Hepatic stellate cell (primary cell): ENCODE measurements around the gene AKT3.
"Not testable (repeated sequence)": the region's sequence is repeated elsewhere in the genome, so short reads cannot be mapped to it uniquely, and the experiment has no call there.

ENCODE experiments used
- DNase-seq: peaks from one replicate; pipeline ENCODE4 v3.0.0; 2011; ENCODE audit warnings: low spot score

AKT3 gene

DNA sequence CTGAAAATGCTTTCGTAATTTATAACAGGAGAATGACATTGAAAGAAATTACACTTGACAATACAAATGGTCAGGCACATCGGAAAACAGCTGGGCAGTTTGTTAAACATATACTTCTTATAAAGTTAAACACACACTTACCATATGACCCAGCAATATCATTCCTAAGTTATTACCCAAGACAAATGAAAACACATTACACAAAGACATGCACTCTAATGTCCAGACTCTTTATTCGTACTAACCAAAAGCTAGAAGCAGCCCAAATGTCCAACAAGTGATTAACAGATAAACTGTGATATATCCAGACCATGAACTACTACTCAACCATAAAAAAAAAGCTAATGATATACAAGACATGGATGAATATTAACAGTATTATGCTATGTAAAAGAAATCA, 8.5 kb downstream of the AKT3 start:
- DNase-seq = no peak

DNA sequence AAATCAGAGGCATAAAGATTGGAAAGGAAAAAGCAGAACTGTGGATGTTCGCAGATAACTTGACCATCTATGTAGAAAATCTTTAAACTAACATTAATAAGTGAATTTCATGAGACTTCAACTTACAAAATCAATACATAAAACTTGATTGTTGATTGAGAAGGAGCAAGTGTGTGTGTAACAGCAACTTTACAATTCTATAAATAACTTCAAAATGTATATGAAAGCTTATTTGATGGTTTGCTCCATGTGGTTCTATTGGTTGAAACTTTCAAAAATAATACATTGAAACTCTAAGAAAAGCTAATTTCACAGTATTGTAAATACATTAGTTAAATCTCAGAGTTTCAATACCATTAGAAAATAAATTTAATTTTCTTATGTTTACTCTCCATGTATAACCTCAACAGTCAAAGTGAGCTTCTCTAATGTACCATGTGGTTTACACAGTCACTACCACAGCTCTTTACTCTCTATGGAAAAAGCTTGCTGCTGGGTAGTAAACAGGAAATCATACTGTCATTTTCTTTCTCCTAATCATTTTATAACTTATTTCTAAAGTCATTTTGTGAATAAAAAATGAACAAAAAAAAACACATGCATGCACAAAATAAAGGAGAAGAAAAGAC, 12.0 kb downstream of the AKT3 start:
- DNase-seq = no peak

DNA sequence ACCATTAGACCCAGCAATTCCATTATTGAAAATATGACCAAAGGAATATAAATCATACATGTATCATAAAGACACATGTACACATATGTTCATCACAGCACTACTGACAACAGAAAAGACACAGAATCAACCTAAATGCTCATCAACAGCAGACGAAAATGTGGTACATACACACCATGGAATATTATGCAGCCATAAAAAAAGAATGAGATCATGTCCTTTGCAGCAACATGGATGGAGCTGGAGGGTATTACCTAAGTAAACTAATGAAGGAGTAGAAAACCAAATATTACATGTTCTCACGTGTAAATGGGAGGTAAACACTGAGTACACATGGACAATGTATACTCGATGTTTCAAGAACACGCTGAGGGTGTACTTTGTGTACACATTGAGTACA, 15.9 kb downstream of the AKT3 start:
- no peak for DNase-seq

DNA sequence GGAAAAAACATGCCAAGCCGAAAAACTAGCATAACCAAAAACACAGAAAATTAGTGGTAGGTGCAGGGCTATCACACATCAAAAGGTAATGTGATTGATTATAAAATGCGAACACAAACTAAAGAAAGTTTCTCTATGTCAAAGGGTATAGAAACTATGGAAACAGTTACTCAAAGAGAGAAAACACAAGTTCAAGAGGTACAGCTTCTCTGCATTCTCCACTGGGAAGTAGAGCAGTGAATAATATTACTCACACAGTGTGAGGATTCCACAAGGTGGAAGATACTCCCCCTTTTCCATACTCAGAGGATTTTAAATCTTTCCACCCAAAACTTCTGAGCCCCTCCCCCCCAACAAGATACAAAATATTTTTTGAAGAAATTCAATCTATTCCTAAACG, 18.6 kb downstream of the AKT3 start:
- DNase-seq = no peak

DNA sequence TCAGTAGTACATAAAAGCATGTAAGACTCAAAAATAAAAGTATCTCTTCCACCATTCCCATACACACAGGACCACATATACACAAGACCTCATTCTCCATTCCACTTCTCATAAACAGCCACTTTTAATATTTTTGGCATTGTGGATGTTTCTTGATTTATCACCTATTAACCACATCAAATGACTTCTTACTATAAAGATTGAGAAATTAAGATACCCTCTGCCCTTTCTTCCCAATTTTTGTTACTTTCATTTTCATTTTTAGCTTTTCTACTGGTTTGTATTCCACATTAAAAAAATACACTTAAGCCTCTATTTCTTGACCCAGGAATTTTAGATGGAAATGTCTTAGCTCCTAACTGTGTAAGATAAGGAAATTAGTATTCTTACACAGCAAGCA, 22.8 kb downstream of the AKT3 start:
- no peak for DNase-seq

DNA sequence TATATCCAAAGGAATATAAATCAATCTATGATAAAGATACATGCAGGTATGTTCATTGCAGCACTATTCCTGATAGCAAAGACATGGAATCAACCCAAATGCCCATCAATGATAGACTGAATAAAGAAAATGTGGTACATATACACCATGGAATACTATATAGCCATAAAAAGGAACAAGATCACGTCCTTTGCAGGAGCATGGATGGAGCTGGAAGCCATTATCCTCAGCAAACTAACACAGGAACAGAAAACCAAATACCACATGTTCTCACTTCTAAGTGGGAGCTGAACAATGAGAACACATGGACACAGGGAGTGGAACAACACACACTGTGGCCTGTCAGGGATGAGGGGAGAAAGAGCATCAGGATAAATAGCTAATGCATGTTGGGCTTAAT, 25.1 kb downstream of the AKT3 start:
- DNase-seq = not testable (repeated sequence)

DNA sequence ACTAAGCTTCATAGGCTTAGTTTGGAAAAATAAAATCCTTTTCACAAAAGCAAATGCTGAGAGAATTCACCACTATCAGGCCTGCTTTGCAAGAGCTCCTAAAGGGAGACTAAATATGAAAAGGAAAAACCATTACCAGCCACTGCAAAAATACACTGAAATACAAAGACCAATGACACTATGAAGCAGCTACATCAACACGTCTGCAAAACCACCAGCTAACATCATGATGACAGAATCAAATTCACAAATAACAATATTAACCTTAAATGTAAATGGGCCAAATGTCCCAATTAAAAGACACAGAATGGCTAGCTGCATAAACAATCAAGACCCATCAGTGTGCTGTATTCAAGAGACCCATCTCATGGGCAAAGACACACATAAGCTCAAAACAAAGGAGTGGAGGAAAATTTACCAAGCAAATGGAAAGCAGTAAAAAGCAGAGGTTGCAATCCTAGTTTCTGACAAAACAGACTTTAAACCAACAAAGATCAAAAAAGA, 28.8 kb downstream of the AKT3 start:
- DNase-seq = no peak

DNA sequence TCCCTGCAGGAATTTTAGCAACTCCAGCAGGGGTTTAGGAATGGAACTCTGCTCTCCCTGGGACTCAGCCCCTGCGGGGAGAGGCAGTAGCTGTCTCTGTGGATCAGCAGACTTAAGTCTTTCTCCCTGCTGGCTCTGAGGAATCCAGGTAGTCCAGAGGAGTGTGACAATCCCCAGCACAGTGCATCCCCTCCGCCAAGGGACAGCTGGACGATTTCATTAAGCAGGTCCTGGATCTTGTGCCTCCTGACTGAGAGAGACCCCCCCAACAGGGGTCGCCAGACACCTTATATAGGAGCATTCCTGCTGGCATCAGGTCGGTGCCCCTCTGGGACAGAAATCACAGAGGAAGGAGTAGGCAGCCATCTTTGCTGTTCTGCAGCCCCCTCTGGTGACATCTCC, 30.6 kb downstream of the AKT3 start:
- no peak for DNase-seq

DNA sequence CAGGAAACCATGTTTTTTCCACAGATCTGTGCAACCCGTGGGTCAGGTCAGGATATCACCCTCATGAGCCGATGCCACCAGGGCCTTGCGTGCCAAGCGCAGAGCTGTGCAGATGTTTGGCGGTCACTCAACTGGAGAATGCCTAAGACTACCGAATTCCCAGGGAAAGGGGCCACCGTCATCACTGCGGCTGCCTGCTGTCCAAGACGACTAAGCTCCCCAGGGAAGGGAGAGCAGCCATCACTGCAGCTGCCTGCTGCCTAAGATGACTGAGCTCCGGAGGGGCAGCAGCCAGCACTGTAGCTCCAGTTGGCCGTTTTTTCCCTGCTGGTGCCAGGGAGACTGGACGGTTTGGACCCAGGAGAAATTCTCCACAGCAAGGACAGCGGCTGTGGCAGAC, 31.1 kb downstream of the AKT3 start:
- no peak for DNase-seq

DNA sequence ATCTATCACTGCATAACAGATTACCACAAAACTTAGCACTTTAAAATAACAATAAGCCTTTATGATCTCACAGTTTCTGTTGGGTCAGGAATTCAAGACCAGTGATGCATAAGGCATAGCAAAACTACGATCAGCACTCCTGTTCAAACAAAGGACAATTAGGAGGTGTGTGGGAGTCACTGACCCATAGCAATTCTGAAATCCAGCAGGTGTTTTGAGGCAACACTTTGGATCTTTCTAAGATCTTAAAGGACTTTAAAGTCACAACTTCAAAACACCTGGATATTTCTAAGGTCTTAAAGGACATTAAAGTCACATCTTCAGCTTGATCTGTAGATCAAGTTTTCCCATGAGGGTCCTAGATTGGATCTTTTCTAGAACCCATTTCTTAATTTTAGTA, 35.3 kb downstream of the AKT3 start:
- DNase-seq = no peak

DNA sequence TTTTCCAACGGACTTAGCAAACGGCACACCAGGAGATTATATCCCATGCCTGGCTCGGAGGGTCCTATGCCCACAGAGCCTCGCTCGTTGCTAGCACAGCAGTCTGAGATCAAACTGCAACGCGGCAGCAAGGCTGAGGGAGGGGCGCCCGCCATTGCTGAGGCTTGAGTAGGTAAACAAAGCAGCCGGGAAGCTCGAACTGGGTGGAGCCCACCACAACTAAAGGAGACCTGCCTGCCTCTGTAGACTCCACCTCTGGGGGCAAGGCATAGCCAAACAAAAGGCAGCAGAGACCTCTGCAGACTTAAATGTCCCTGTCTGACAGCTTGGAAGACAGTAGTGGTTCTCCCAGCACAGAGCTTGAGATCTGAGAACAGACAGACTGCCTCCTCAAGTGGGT, 42.7 kb downstream of the AKT3 start:
- DNase-seq = not testable (repeated sequence)

DNA sequence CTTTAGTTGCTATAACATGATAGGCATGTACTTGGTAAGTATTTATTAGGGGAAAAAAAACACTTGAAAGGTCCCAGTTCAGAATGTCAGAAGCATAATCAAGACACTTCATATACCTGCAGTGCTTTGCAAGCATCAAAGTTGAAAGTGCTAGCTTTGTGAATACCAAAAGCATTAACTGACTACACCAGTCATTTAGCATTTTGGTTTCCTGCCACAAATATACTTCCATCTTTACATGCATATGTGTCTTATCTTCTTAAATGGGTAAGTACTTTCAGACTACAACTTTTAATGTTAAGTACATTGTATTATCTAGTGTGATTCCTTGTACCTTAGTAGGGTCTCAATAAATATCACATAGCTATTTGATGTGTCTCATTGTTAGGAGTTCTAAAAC, 43.7 kb downstream of the AKT3 start:
- DNase-seq = no peak

DNA sequence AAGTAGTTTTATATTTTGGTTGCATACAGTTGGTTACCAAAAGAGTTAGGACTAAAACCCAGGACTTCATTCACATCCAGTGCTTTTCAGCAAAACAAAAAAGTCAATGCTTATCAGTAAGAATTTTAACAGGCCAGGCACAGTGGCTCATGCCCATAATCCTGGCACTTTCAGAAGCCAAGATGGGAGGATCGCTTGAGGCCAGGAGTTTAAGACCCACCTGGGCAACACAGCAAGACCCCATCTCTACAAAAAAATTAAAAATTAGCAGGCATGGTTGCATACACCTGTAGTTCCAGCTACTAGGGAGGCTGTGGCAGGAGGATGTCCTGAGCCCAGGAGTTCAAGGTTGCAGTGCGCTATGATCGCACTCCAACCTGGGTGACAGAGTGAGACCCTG, 47.3 kb downstream of the AKT3 start:
- DNase-seq = no peak

DNA sequence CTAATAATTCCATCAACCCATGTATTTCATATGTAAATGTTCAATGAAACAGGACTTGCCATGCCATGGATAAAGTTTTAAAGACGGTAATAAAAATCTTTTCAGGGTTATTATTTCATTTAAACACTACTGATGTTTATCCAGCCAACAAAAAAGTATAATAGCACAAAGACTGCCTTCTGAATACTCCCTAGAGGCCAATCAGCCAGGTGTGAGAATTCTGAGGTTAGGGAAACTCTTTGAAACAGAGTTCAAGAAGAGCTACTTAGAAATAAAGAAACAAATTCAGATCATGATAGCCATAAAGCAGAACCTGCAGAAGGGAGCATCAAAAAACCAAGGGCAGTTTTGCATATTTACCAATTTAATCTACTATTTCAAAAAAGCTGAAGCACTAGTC, 48.7 kb downstream of the AKT3 start:
- DNase-seq = no peak

DNA sequence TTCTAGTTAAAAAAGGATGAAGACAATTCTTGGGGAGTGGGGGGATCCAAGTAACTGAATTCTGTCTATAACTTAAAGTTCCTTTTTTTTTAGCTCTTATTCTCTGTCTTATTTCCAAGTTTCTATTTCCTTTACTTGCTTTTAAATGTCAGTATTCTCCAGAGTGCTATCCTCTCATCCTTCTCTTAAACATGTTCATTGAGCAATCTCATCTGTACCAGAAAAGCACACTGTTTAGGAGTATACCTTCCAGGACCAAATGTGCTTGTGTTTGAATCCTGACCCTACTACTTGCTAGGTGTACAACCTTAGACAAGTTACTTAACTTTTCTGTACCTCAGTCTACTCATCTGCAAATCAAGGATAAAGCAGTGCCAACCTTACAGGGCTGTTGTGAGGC, 50.1 kb downstream of the AKT3 start:
- DNase-seq = no peak

DNA sequence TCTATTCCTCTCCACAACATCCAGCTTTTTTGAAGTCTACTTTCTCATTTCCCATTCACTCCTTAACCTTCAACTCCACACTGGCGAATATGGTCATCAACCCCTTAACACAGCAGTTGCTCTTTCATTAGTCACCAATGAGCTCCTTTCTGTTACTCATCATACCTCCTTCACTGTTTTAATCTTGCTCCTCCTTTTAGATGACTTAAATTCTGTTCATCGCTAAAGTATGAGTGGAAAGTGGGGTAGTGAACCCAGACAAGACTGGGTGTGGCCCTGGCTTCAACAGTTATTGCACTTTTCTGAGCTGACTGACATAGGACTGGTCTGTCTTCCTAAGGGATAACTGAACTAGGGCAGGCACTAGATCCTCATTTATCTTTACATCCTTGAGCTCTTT, 51.3 kb downstream of the AKT3 start:
- peak; percentile 78 for DNase-seq

DNA sequence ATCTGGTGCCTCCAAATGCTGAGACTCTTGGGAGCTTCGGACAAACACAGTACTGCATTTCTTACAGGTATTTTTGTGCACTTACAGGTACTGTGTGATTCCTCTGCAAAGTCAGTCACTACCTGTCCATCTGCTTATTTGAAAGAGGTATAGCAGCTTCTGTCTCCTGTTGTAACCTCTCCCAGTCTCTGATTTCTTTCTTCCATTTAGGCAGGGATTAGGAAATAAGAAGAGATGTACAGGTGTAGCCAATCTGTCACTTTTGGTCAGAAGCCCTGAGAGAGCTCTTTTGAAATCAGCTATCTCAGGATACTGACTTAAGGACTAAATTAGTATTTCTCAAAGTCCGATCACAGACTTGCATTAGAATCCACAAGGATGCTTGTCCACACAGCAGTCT, 54.0 kb downstream of the AKT3 start:
- DNase-seq = no peak

DNA sequence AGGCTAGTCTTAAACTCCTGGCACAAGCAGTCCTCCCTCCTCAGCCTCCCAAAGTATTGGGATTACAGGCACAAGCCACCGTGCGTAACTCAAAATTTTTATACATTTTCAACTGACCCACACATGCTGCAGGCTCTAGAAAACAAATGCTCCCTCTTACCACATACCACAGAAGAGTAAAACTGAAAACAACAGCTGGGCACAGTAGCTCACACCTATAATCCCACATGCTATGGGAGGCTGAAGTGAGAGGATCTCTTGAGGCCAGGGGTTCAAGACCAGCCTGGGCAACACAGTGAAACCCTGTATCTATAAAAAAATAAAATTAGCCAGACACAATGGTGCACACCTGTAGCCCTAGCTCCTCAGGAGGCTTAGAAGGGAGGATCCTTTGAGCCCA, 56.7 kb downstream of the AKT3 start:
- DNase-seq = no peak

DNA sequence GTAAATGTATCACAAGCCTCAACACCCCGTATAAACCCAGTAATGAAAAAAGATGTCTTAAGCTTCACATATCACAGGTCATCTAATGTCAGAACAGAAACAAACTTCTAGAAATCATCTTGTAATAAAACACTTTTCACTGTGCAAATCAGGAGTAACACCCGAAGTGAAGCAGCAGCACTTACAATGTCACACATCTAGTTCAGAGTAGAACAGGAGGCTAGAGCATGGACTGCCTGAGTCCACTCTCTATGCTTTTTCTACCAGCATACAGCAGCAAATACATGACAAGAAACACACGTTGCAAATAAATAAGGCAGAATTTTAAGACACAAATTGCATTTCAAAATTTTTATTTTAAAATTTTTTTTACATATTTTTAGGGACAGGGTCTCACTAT, 57.2 kb downstream of the AKT3 start:
- no peak for DNase-seq

DNA sequence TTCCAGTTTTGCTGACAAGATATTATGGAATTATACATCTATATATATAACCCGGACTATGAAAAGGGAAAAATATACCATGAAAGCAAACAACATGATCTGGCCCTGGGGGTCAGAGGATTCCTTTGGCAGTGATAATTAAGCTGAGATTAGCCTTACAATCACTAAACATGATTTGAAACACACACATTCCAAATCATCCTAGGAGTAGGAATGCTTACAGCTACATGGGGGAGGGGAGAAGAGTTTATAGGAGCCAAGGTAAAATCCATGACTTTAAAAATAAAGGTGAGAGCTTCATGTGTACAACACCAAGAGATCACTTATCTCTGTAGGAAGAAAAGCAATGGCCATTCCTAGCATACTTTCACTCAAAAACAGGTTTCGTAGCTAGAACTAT, 57.6 kb downstream of the AKT3 start:
- no peak for DNase-seq

DNA sequence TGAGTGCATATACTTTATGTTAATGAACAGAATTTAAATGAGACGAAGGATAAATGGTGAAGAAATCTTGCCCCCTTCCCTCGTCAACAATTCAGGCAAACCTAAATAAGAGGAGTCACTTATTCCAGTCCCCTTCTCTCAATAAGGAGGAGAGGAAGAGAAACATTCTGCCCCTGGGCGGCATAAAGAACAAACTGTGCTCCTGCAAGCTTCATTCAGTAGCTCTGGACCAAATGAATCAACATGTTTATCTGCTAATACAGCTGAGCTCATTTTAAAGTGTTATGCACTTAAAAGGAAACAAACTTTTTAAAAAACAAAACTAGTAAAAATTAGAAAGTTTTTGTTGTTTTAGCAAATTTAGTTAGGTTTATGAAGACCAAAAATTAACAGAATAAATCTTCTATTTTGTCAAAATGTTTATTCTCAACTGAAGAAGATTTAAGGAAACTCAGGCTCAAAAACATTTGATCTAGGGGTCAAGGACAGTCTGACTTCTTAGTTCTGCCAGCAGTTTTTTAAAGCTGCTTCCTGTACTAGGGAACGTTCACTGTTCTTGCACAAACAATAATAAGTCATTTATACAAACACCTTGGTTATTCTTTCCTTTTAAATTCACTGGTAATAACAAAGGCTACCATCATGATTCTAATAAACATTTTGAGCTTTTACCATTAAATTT, 58.3 kb downstream of the AKT3 start:
- DNase-seq = no peak

DNA sequence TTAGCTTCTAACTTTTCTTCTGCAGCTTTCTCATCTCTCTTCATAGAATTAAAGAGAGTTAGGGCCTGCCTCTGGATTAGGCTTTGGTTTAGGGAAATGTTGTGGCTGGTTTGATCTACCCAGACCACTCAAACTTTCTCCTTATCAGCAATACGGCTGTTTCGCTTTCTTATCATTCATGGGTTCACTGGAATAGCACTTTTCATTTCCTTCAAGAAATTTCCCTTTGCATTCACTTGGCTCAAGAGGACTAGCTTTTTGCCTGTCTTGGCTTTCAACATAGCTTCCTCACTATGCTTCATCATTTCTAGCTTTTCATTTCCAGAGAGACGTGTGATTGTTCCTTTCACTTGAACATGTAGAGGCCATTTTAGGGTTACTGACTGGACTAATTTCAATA, 59.6 kb downstream of the AKT3 start:
- no peak for DNase-seq

DNA sequence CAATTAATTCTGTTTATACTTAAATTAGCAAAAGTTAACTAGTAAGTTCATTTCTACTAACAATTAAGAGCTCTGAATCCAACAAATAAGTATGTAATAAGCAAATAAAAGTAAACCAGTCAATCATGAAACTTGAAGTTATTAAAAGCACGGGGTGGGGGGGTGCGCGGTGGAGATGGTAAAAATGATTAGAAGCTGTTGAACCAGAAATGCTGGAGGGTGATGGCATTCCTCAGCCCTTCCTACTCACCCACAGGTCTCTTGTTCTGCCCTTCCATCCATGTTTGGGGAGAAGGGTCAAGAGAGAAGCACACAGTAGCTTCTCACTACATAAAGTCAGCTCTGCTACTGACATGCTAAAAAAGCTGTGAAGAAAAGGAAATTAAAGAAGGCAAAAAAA, 63.5 kb downstream of the AKT3 start:
- no peak for DNase-seq

DNA sequence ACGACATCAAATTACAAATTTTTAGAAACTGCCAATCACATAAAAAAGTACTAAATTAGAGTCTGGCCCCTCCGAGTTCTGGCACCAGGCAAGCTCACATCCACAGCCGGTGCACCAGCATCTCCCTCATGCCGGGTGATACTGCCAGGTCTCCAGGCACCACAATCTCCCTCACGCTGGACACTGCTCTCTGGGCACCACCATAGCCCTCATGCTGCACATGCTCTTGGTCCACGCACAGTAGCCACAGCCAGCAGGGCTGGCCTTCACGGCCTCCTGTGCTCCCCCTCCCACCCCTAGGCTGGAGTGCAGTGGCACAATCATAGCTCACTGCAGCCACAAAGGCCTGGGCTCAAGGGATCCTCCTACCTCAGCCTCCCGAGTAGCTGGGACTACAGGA, 65.5 kb downstream of the AKT3 start:
- no peak for DNase-seq
